HG02885 (cell line): ENCODE results near the gene CALY.
"Not testable (repeated sequence)": the region's sequence is repeated elsewhere in the genome, so short reads cannot be mapped to it uniquely, and the experiment has no call there.

Experiments
- ATAC-seq: cut with Tn5 transposase; IDR thresholded peaks from one replicate; pipeline ENCODE4 v1.9.1; 2021; ENCODE audit warnings: mild to moderate bottlenecking; ENCODE audit not compliant: unreplicated experiment, poor library complexity

The CALY gene

GRCh38 chr10:133367461-133367860 is 30.8 kb upstream of the CALY start:
- ATAC-seq, result not testable (repeated sequence)

GRCh38 chr10:133366751-133367150 is 30.1 kb upstream of the CALY start:
- ATAC-seq, result no peak

- no peak for ATAC-seq
These were observed 29.4 kb upstream of the CALY start for GRCh38 chr10:133366130-133366478.

GRCh38 chr10:133365461-133366129 is 28.9 kb upstream of the CALY start:
- no peak for ATAC-seq

- ATAC-seq, result no peak
These were observed 28.1 kb upstream of the CALY start for GRCh38 chr10:133364645-133365431.

GRCh38 chr10:133362846-133363245 is 26.1 kb upstream of the CALY start:
- ATAC-seq, result no peak

- ATAC-seq, result no peak
These were observed 25.2 kb upstream of the CALY start for GRCh38 chr10:133361773-133362441.

- no peak for ATAC-seq
These were observed 24.5 kb upstream of the CALY start for GRCh38 chr10:133361227-133361626.

- no peak for ATAC-seq
These were observed 23.4 kb upstream of the CALY start for GRCh38 chr10:133359972-133360610.

- no peak for ATAC-seq
These were observed 22.9 kb upstream of the CALY start for GRCh38 chr10:133359554-133359971.

GRCh38 chr10:133358925-133359310 is 22.2 kb upstream of the CALY start:
- no peak for ATAC-seq

GRCh38 chr10:133358162-133358924 is 21.6 kb upstream of the CALY start:
- no peak for ATAC-seq

GRCh38 chr10:133357285-133358161 is 20.8 kb upstream of the CALY start, which contains the start of gene FUOM:
TSS of gene FUOM (minus strand) at chr10:133358019. CDS start at chr10:133358007, 12 bp downstream.
- ATAC-seq, result peak; percentile 74

- peak; percentile 4 for ATAC-seq
These were observed 20.0 kb upstream of the CALY start for GRCh38 chr10:133356549-133357284.

GRCh38 chr10:133355991-133356390 is 19.3 kb upstream of the CALY start:
- no peak for ATAC-seq

- ATAC-seq, result no peak
These were observed 18.6 kb upstream of the CALY start for GRCh38 chr10:133355266-133355665.

GRCh38 chr10:133354672-133355240 is 18.1 kb upstream of the CALY start:
- no peak for ATAC-seq

GRCh38 chr10:133353988-133354605 is 17.4 kb upstream of the CALY start:
- no peak for ATAC-seq
